ENCODE data around the gene KCNJ18. TPM values are rescaled to one million over a fixed set of nuclear protein-coding genes. Genes with fewer than 3 reads are reported as not detected.
"Not testable (repeated sequence)": the region's sequence is repeated elsewhere in the genome, so short reads cannot be mapped to it uniquely, and the experiment has no call there.

Gene KCNJ18
- polyA plus RNA-seq, 6 donors from 2014 or later: not detected

- H3K27me3 Mint-ChIP-seq; ATAC-seq (ENCODE audit: low read depth in 2 of 2); H3K9me3 Mint-ChIP-seq; H3K36me3 Mint-ChIP-seq; H3K27ac Mint-ChIP-seq; H3K4me1 Mint-ChIP-seq; DNase-seq; H3K4me3 Mint-ChIP-seq: not testable (repeated sequence)
These were observed 29.9 kb downstream of the KCNJ18 start for GRCh38 chr17:21722268-21722667.

- not testable (repeated sequence) for H3K27me3 Mint-ChIP-seq, H3K4me3 Mint-ChIP-seq, H3K27ac Mint-ChIP-seq, H3K36me3 Mint-ChIP-seq, DNase-seq, H3K4me1 Mint-ChIP-seq
- peaks cover 0 to 13% (median 5%) of the 10 kb centered on the region in 7 donors for H3K9me3 Mint-ChIP-seq
- peak in 1 of 2 donors; percentile 37 for ATAC-seq (ENCODE audit: low read depth in 2 of 2)
These were observed 32.1 kb downstream of the KCNJ18 start for GRCh38 chr17:21724216-21725006.

- not testable (repeated sequence) for H3K4me3 Mint-ChIP-seq; ATAC-seq (ENCODE audit: low read depth in 2 of 2); H3K36me3 Mint-ChIP-seq; H3K27ac Mint-ChIP-seq; DNase-seq; H3K4me1 Mint-ChIP-seq; H3K27me3 Mint-ChIP-seq
- H3K9me3 Mint-ChIP-seq: peaks cover 0 to 19% (median 4%) of the 10 kb centered on the region in 7 donors
These were observed 38.8 kb downstream of the KCNJ18 start for GRCh38 chr17:21731076-21731475.

- not testable (repeated sequence) for H3K27ac Mint-ChIP-seq; DNase-seq; H3K4me1 Mint-ChIP-seq; ATAC-seq (ENCODE audit: low read depth in 2 of 2); H3K27me3 Mint-ChIP-seq; H3K4me3 Mint-ChIP-seq; H3K36me3 Mint-ChIP-seq; H3K9me3 Mint-ChIP-seq
These were observed 41.6 kb downstream of the KCNJ18 start for GRCh38 chr17:21733931-21734330.

GRCh38 chr17:21735814-21736213 is 43.5 kb downstream of the KCNJ18 start:
- not testable (repeated sequence) for H3K27me3 Mint-ChIP-seq; ATAC-seq (ENCODE audit: low read depth in 2 of 2); H3K36me3 Mint-ChIP-seq; H3K4me1 Mint-ChIP-seq; H3K4me3 Mint-ChIP-seq; H3K27ac Mint-ChIP-seq; H3K9me3 Mint-ChIP-seq; DNase-seq

- not testable (repeated sequence) for DNase-seq; H3K36me3 Mint-ChIP-seq; ATAC-seq (ENCODE audit: low read depth in 2 of 2); H3K4me1 Mint-ChIP-seq; H3K27ac Mint-ChIP-seq; H3K4me3 Mint-ChIP-seq; H3K9me3 Mint-ChIP-seq; H3K27me3 Mint-ChIP-seq
These were observed 44.8 kb downstream of the KCNJ18 start for GRCh38 chr17:21737015-21737580.

GRCh38 chr17:21738241-21738640 is 45.9 kb downstream of the KCNJ18 start:
- H3K9me3 Mint-ChIP-seq; DNase-seq; ATAC-seq (ENCODE audit: low read depth in 2 of 2); H3K27ac Mint-ChIP-seq; H3K27me3 Mint-ChIP-seq; H3K36me3 Mint-ChIP-seq; H3K4me1 Mint-ChIP-seq; H3K4me3 Mint-ChIP-seq: not testable (repeated sequence)

GRCh38 chr17:21738877-21739474 is 46.7 kb downstream of the KCNJ18 start:
- not testable (repeated sequence) for DNase-seq, H3K27me3 Mint-ChIP-seq, H3K27ac Mint-ChIP-seq, H3K36me3 Mint-ChIP-seq, H3K4me1 Mint-ChIP-seq, H3K4me3 Mint-ChIP-seq, H3K9me3 Mint-ChIP-seq
- peak in 1 of 2 donors; percentile 52 for ATAC-seq (ENCODE audit: low read depth in 2 of 2)

GRCh38 chr17:21739485-21739884 is 47.2 kb downstream of the KCNJ18 start:
- not testable (repeated sequence) for ATAC-seq (ENCODE audit: low read depth in 2 of 2); H3K4me1 Mint-ChIP-seq; H3K27ac Mint-ChIP-seq; H3K9me3 Mint-ChIP-seq; DNase-seq; H3K27me3 Mint-ChIP-seq; H3K36me3 Mint-ChIP-seq; H3K4me3 Mint-ChIP-seq

- not testable (repeated sequence) for H3K27me3 Mint-ChIP-seq; H3K27ac Mint-ChIP-seq; H3K4me1 Mint-ChIP-seq; ATAC-seq (ENCODE audit: low read depth in 2 of 2); H3K36me3 Mint-ChIP-seq; H3K4me3 Mint-ChIP-seq; H3K9me3 Mint-ChIP-seq; DNase-seq
These were observed 48.5 kb downstream of the KCNJ18 start for GRCh38 chr17:21740836-21741235.

- H3K9me3 Mint-ChIP-seq; H3K27ac Mint-ChIP-seq; DNase-seq; H3K4me3 Mint-ChIP-seq; ATAC-seq (ENCODE audit: low read depth in 2 of 2); H3K27me3 Mint-ChIP-seq; H3K36me3 Mint-ChIP-seq; H3K4me1 Mint-ChIP-seq: not testable (repeated sequence)
These were observed 49.2 kb downstream of the KCNJ18 start for GRCh38 chr17:21741520-21741919.

GRCh38 chr17:21742326-21742725 is 50.0 kb downstream of the KCNJ18 start:
- Mint-ChIP-seq H3K27me3 (no peaks in the 10 kb centered on the region), H3K9me3 (peaks cover 0 to 6% (median 0%) of the 10 kb centered on the region in 7 donors)

GRCh38 chr17:21744151-21744550 is 51.8 kb downstream of the KCNJ18 start:
- ATAC-seq (ENCODE audit: low read depth in 2 of 2); H3K36me3 Mint-ChIP-seq; H3K27ac Mint-ChIP-seq; DNase-seq; H3K4me1 Mint-ChIP-seq; H3K27me3 Mint-ChIP-seq; H3K4me3 Mint-ChIP-seq; H3K9me3 Mint-ChIP-seq: not testable (repeated sequence)

More at GRCh38 chr17:21742326-21742725, 50.0 kb downstream of the KCNJ18 start:
- DNase-seq (no peak), ATAC-seq (ENCODE audit: low read depth in 2 of 2) (no peak)
- no peak overlapping the region for H3K27ac Mint-ChIP-seq
- peaks cover 0 to 10% (median 4%) of the 10 kb centered on the region in 3 donors for H3K4me1 Mint-ChIP-seq
- no peak overlapping the region for H3K4me3 Mint-ChIP-seq
- no peaks in the 10 kb centered on the region for H3K36me3 Mint-ChIP-seq

- not testable (repeated sequence) for H3K27ac Mint-ChIP-seq; DNase-seq; H3K9me3 Mint-ChIP-seq; ATAC-seq (ENCODE audit: low read depth in 2 of 2); H3K27me3 Mint-ChIP-seq; H3K4me1 Mint-ChIP-seq; H3K36me3 Mint-ChIP-seq; H3K4me3 Mint-ChIP-seq
These were observed 52.3 kb downstream of the KCNJ18 start for GRCh38 chr17:21744621-21745020.
